Measurements from ENCODE around the gene LMF1. TPM values are rescaled to one million over a fixed set of nuclear protein-coding genes. Genes with fewer than 3 reads are reported as not detected.

The LMF1 gene
- polyA plus RNA-seq, 3 donors = 5.9 to 14.7 (median 10.6) TPM

- Histone ChIP-seq H3K27me3 (ENCODE audit: control insufficient read depth in 2 of 2, insufficient read depth in 2 of 2, low read length in 2 of 2) (no peaks in the 10 kb centered on the region), H2AFZ (ENCODE audit: insufficient read depth, low read depth, low read length, poor library complexity, severe bottlenecking) (no peak overlapping the region), H3K4me3 (replicated peaks in 1 of 3; ENCODE audit: low read depth in 2 of 3, low read length in 3 of 3) (no peak overlapping the region), H3K79me2 (ENCODE audit: insufficient read depth, low read length) (no peaks in the 10 kb centered on the region), H3K9ac (ENCODE audit: insufficient read depth, low read length, poor library complexity, severe bottlenecking) (no peak overlapping the region), H3K9me3 (replicated peaks in 1 of 2; ENCODE audit: control insufficient read depth in 1 of 2, insufficient read depth in 1 of 2, low read length in 2 of 2) (no peaks in the 10 kb centered on the region), H4K20me1 (ENCODE audit: insufficient read depth, low read length) (no peaks in the 10 kb centered on the region), H3K4me2 (replicated peaks; ENCODE audit: extremely low read depth, low read length, poor library complexity, severe bottlenecking) (no peak overlapping the region), H3K36me3 (replicated peaks in 1 of 2; ENCODE audit: control insufficient read depth in 1 of 2, insufficient read depth in 2 of 2, low read length in 2 of 2) (peaks cover 0 to 2% of the 10 kb centered on the region in 2 donors), H3K27ac (ENCODE audit: low read depth in 1 of 2, low read length in 2 of 2) (no peak overlapping the region), H3K4me1 (ENCODE audit: control insufficient read depth in 1 of 2, insufficient read depth in 2 of 2, low read length in 2 of 2) (no peaks in the 10 kb centered on the region)
- intact Hi-C loops (cut with micrococcal nuclease) = no loop called here
- no peak for DNase-seq
- WGBS (ENCODE audit: insufficient coverage) = 91% methylated on average over 18 of the region's 19 CpGs
- H3K27ac Mint-ChIP-seq = no peak overlapping the region
- H3K9me3 Mint-ChIP-seq = peaks cover 0 to 2% (median 0%) of the 10 kb centered on the region in 7 donors
- H3K27me3 Mint-ChIP-seq (ENCODE audit: low read depth in 3 of 3) = peaks cover 0 to 5% (median 0%) of the 10 kb centered on the region in 3 donors
- peaks cover 0 to 7% of the 10 kb centered on the region in 2 donors for H3K36me3 Mint-ChIP-seq
- no peaks in the 10 kb centered on the region for H3K4me1 Mint-ChIP-seq
- TF ChIP-seq CTCF (IDR thresholded peaks at IDR 0.05) = no peak
- H3K4me3 Mint-ChIP-seq = no peak overlapping the region
Observed at GRCh38 chr16:892006-892405, 78.8 kb downstream of the LMF1 start.

DNA sequence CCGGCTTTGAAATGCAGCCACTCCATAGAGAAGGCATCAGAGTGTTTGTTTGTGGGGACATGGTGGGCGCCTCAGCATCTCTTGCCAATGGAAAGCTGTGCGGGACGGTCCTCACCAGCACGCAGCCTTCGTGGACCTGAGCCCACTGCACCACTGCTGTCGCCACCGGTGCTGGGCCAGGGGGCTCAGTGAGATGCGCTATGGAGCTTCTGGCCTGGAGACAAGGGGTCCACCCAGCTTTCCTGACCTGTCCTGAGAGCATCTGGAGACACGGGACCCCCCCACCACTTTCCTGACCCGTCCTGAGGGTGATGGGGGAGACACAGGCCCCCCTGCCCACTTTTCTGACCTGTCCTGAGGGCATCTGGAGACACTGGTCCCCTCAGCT lies 79.4 kb downstream of the LMF1 start:
- Histone ChIP-seq H3K4me2 (replicated peaks; ENCODE audit: extremely low read depth, low read length, poor library complexity, severe bottlenecking) (no peak overlapping the region), H3K36me3 (replicated peaks in 1 of 2; ENCODE audit: control insufficient read depth in 1 of 2, insufficient read depth in 2 of 2, low read length in 2 of 2) (peaks cover 0 to 2% of the 10 kb centered on the region in 2 donors)
- TF ChIP-seq CTCF (IDR thresholded peaks at IDR 0.05) = no peak

More for the DNA sequence above, 79.4 kb downstream of the LMF1 start:
- Histone ChIP-seq H2AFZ (ENCODE audit: insufficient read depth, low read depth, low read length, poor library complexity, severe bottlenecking) (no peak overlapping the region), H3K9ac (ENCODE audit: insufficient read depth, low read length, poor library complexity, severe bottlenecking) (no peak overlapping the region), H3K27ac (ENCODE audit: low read depth in 1 of 2, low read length in 2 of 2) (no peak overlapping the region), H3K4me3 (replicated peaks in 1 of 3; ENCODE audit: low read depth in 2 of 3, low read length in 3 of 3) (no peak overlapping the region), H3K4me1 (ENCODE audit: control insufficient read depth in 1 of 2, insufficient read depth in 2 of 2, low read length in 2 of 2) (no peaks in the 10 kb centered on the region), H3K9me3 (replicated peaks in 1 of 2; ENCODE audit: control insufficient read depth in 1 of 2, insufficient read depth in 1 of 2, low read length in 2 of 2) (no peaks in the 10 kb centered on the region), H3K27me3 (ENCODE audit: control insufficient read depth in 2 of 2, insufficient read depth in 2 of 2, low read length in 2 of 2) (no peaks in the 10 kb centered on the region), H4K20me1 (ENCODE audit: insufficient read depth, low read length) (no peaks in the 10 kb centered on the region), H3K79me2 (ENCODE audit: insufficient read depth, low read length) (no peaks in the 10 kb centered on the region)
- 81% methylated on average over 8 of the region's 11 CpGs for WGBS (ENCODE audit: insufficient coverage)
- Mint-ChIP-seq H3K4me1 (no peaks in the 10 kb centered on the region), H3K9me3 (peaks cover 0 to 3% (median 0%) of the 10 kb centered on the region in 7 donors), H3K36me3 (peaks cover 0 to 7% of the 10 kb centered on the region in 2 donors), H3K27ac (no peak overlapping the region), H3K27me3 (ENCODE audit: low read depth in 3 of 3) (peaks cover 0 to 5% (median 0%) of the 10 kb centered on the region in 3 donors), H3K4me3 (no peak overlapping the region)
- DNase-seq = no peak
- intact Hi-C loops (cut with micrococcal nuclease) = no loop called here

Measured in CD14-positive monocyte (primary cell).